CD4-positive, alpha-beta memory T cell (primary cell): ENCODE data around the gene DNAH10. TPM values are rescaled to one million over a fixed set of nuclear protein-coding genes. Genes with fewer than 3 reads are reported as not detected.
A peak's percentile ranks its signal among the peaks of the same experiment; 100 is the strongest.

Experiments
- CTCF ChIA-PET: fragments of 350-600 bp; sonication (Branson Sonifier 250); formaldehyde crosslinking; loops from one replicate; lab custom pipeline; 2021; ENCODE audit warnings: inconsistent platforms; ENCODE audit not compliant: partially characterized antibody; lab: Charles Lee
- POLR2A ChIA-PET: fragments of 350-600 bp; sonication (Branson Sonifier 250); formaldehyde crosslinking; loops from one replicate; lab custom pipeline; 2021; ENCODE audit not compliant: partially characterized antibody; lab: Charles Lee
- DNase-seq, 5 donors: peaks; one replicate each; pipeline versions ENCODE4 v3.0.0 to v3.0.0-alpha.2; 2020 to 2022; ENCODE audit warnings: mixed read lengths in 1 of 5
- H3K27ac ChIP-seq: one replicate; pipeline ENCODE4 v1.7.0; 2013; ENCODE audit warnings: low read depth, low read length
- H3K27me3 ChIP-seq: 2 replicates; pipeline ENCODE4 v1.7.0; 2013; ENCODE audit warnings: mild to moderate bottlenecking, low read length, moderate library complexity; ENCODE audit not compliant: insufficient read depth
- H3K36me3 ChIP-seq: 2 replicates; pipeline ENCODE4 v1.7.0; 2013; ENCODE audit warnings: mild to moderate bottlenecking, low read length, moderate library complexity; ENCODE audit not compliant: insufficient read depth
- H3K4me1 ChIP-seq: 2 replicates; pipeline ENCODE4 v1.7.0; 2013; ENCODE audit warnings: mild to moderate bottlenecking, low read length, moderate library complexity; ENCODE audit not compliant: insufficient read depth
- H3K4me3 ChIP-seq, 2 donors: one replicate each; pipeline ENCODE4 v1.7.0; 2013; ENCODE audit warnings: low read length in 2 of 2, mild to moderate bottlenecking in 1 of 2
- H3K9me3 ChIP-seq, 2 donors: one replicate each; pipeline ENCODE4 v1.7.0; 2013; ENCODE audit warnings: low read length in 2 of 2, control low read depth in 1 of 2; ENCODE audit not compliant: control insufficient read depth in 1 of 2
- H3K27ac Mint-ChIP-seq, 7 donors: one replicate each; pipeline ENCODE4 v1.8.0; 2020 to 2021; ENCODE audit warnings: mixed read lengths in 7 of 7, mild to moderate bottlenecking in 6 of 7, inconsistent platforms in 3 of 7, moderate library complexity in 3 of 7
- H3K27me3 Mint-ChIP-seq, 2 donors: one replicate each; pipeline ENCODE4 v1.8.0; 2020 to 2021; ENCODE audit warnings: mixed read lengths in 2 of 2
- H3K36me3 Mint-ChIP-seq, 2 donors: one replicate each; pipeline ENCODE4 v1.8.0; 2020 to 2021; ENCODE audit warnings: mixed read lengths in 2 of 2, inconsistent platforms in 1 of 2, mild to moderate bottlenecking in 1 of 2
- H3K4me1 Mint-ChIP-seq, 4 donors: one replicate each; pipeline ENCODE4 v1.8.0; 2020 to 2021; ENCODE audit warnings: mixed read lengths in 4 of 4, mild to moderate bottlenecking in 1 of 4
- H3K4me3 Mint-ChIP-seq, 8 donors: one replicate each; pipeline ENCODE4 v1.8.0; 2020 to 2021; ENCODE audit warnings: mixed read lengths in 8 of 8, mild to moderate bottlenecking in 7 of 8, moderate library complexity in 6 of 8, inconsistent platforms in 3 of 8
- H3K9me3 Mint-ChIP-seq, 8 donors: one replicate each; pipeline ENCODE4 v1.8.0; 2020 to 2021; ENCODE audit warnings: mixed read lengths in 8 of 8, mild to moderate bottlenecking in 5 of 8, inconsistent platforms in 3 of 8, moderate library complexity in 1 of 8
- intact Hi-C: fragments of 100-400 bp; cut with micrococcal nuclease; formaldehyde crosslinking; loops from one replicate; pipeline ENCODE4 v1.15.1; 2023
- polyA plus RNA-seq, 2 donors: library from polyadenylated mRNA; unstranded; fragments of 300-500 nt; fragmentation: Illumina TruSeq; gene quantifications; one replicate each; pipeline ENCODE4 v1.2.3, GENCODE V29; 2021
- total RNA-seq, 2 experiments: library from RNA; stranded (reverse); gene quantifications; one replicate each; pipeline ENCODE4 v1.2.3, GENCODE V29; 2021

Gene DNAH10
- total and polyA plus RNA-seq, 4 experiments from 2014 or later = 0.06 to 0.08 (median 0.06) TPM; not detected in 1

- ChIA-PET CTCF (no interaction called here), POLR2A (no interaction called here)
- H3K9me3 ChIP-seq = no peaks in the 10 kb centered on the region
- H3K36me3 ChIP-seq = peaks cover 32% of the 10 kb centered on the region
- Mint-ChIP-seq H3K27ac (peak overlapping the region in 3 of 7 donors; percentile 8 to 14 (median 13)), H3K4me3 (no peak overlapping the region), H3K4me1 (peaks cover 0 to 5% (median under 1%) of the 10 kb centered on the region in 4 donors), H3K27me3 (no peaks in the 10 kb centered on the region), H3K36me3 (peaks cover 59 to 72% of the 10 kb centered on the region in 2 donors), H3K9me3 (peaks cover 0 to 1% (median 0%) of the 10 kb centered on the region in 8 donors)
- no peaks in the 10 kb centered on the region for H3K27me3 ChIP-seq
- DNase-seq = no peak
- H3K27ac ChIP-seq = no peak overlapping the region
- no peaks in the 10 kb centered on the region for H3K4me1 ChIP-seq
- H3K4me3 ChIP-seq = no peak overlapping the region
- intact Hi-C loops = no loop called here
Measured at GRCh38 chr12:123747309-123747708, 14.8 kb upstream of the DNAH10 start.

DNA sequence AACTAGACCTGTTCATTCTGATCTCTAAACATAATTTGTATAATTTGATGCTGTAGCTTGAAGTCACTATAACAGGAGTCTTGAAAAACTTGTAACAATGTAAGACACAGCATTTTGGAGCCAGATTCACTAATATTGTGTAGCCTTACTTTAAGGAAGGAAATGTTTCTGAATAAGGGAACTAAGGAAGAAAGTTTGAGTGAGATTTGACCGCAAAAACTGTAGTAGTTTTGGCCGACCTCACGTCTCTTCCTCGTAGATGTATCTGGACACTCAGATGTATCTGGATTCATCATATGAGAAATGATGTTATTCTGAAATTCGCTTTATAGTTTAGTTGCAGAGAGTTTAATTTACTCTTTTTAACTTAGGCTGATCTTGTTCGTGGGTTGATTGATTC lies 13.9 kb upstream of the DNAH10 start:
- no peaks in the 10 kb centered on the region for H3K27me3 Mint-ChIP-seq
- H3K4me1 ChIP-seq = no peaks in the 10 kb centered on the region
- intact Hi-C loops = no loop called here
- POLR2A ChIA-PET = no interaction called here
- H3K4me3 ChIP-seq = no peak overlapping the region
- no peaks in the 10 kb centered on the region for H3K27me3 ChIP-seq
- H3K36me3 ChIP-seq = peaks cover 32% of the 10 kb centered on the region
- CTCF ChIA-PET = no interaction called here
- peaks cover 0 to 5% (median under 1%) of the 10 kb centered on the region in 4 donors for H3K4me1 Mint-ChIP-seq
- no peak overlapping the region for H3K4me3 Mint-ChIP-seq
- peak overlapping the region in 1 of 7 donors; percentile 36 for H3K27ac Mint-ChIP-seq
- H3K9me3 ChIP-seq = no peaks in the 10 kb centered on the region
- no peak for DNase-seq
- peaks cover 56 to 70% of the 10 kb centered on the region in 2 donors for H3K36me3 Mint-ChIP-seq
- no peak overlapping the region for H3K27ac ChIP-seq
- H3K9me3 Mint-ChIP-seq = peaks cover 0 to 1% (median 0%) of the 10 kb centered on the region in 8 donors

DNA sequence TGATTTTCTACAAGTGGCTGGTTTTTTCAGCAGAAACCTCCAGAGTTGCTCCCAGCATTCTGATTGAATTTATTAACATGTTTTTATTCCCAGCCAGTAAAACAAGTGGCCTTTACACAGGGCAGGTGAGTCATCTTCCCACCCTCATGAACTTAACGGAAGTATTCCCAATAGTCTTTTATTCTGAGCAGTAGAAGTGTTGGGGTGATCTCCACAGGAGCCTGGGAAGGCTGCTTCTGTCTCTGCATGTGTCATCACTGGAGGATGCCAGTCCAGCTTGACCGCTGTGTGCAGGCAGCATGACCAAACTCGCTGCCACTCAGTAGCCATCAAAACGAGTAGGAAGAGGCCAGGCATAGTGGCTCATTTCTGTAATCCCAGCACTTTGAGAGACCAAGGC lies 13.4 kb upstream of the DNAH10 start:
- ChIA-PET POLR2A (no interaction called here), CTCF (no interaction called here)
- no peak overlapping the region for H3K4me3 Mint-ChIP-seq
- Histone ChIP-seq H3K4me3 (no peak overlapping the region), H3K9me3 (no peaks in the 10 kb centered on the region), H3K27ac (no peak overlapping the region), H3K27me3 (no peaks in the 10 kb centered on the region), H3K4me1 (no peaks in the 10 kb centered on the region), H3K36me3 (peaks cover 36% of the 10 kb centered on the region)
- no peaks in the 10 kb centered on the region for H3K27me3 Mint-ChIP-seq
- intact Hi-C loops = no loop called here
- H3K9me3 Mint-ChIP-seq = peaks cover 0 to 1% (median 0%) of the 10 kb centered on the region in 8 donors
- peaks cover 0 to 5% (median under 1%) of the 10 kb centered on the region in 4 donors for H3K4me1 Mint-ChIP-seq
- H3K36me3 Mint-ChIP-seq = peaks cover 56 to 70% of the 10 kb centered on the region in 2 donors
- DNase-seq = no peak
- H3K27ac Mint-ChIP-seq = no peak overlapping the region

DNA sequence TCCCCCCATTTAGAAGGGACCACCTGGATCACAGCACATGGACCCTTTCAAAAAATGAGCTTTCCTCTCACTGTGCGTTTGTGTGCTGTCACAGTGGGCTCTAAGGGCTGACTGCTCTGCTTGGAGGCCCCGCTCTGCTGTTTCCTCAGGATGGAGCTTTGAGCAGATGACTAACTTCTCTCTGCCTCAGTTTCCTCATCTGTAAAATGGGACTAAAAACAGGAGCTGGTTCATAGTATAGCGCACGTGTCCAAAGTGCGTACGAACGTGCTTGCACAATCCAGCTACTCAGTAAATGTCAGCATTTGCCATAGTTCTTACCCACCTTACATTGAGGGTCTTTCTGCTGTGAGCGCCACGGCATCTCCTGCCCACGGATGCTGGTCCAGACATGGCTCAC lies 12.7 kb upstream of the DNAH10 start:
- Histone ChIP-seq H3K36me3 (peaks cover 36% of the 10 kb centered on the region), H3K27ac (no peak overlapping the region), H3K4me3 (no peak overlapping the region), H3K4me1 (no peaks in the 10 kb centered on the region), H3K9me3 (no peaks in the 10 kb centered on the region), H3K27me3 (no peaks in the 10 kb centered on the region)
- CTCF ChIA-PET = no interaction called here
- POLR2A ChIA-PET = interaction anchor here (0.6 kb wide), 1 partner anchor 1530 kb away, joined by 3 read pairs; no protein-coding TSS in a partner anchor
- peaks cover 55 to 70% of the 10 kb centered on the region in 2 donors for H3K36me3 Mint-ChIP-seq
- no peak overlapping the region for H3K4me3 Mint-ChIP-seq
- H3K27ac Mint-ChIP-seq = no peak overlapping the region
- no peaks in the 10 kb centered on the region for H3K27me3 Mint-ChIP-seq
- no peak for DNase-seq
- peaks cover 0 to 1% (median 0%) of the 10 kb centered on the region in 8 donors for H3K9me3 Mint-ChIP-seq
- peaks cover 0 to 5% (median under 1%) of the 10 kb centered on the region in 4 donors for H3K4me1 Mint-ChIP-seq
- intact Hi-C loops = no loop called here

- intact Hi-C loops = no loop called here
- ChIA-PET CTCF (no interaction called here), POLR2A (no interaction called here)
- H3K9me3 ChIP-seq = no peaks in the 10 kb centered on the region
- peaks cover 0 to under 1% (median 0%) of the 10 kb centered on the region in 8 donors for H3K9me3 Mint-ChIP-seq
- no peak overlapping the region for H3K27ac ChIP-seq
- no peak overlapping the region for H3K4me3 ChIP-seq
- H3K4me1 ChIP-seq = no peaks in the 10 kb centered on the region
- H3K36me3 ChIP-seq = peaks cover 34% of the 10 kb centered on the region
- H3K36me3 Mint-ChIP-seq = peaks cover 59 to 71% of the 10 kb centered on the region in 2 donors
- no peaks in the 10 kb centered on the region for H3K27me3 Mint-ChIP-seq
- no peak overlapping the region for H3K4me3 Mint-ChIP-seq
- H3K27ac Mint-ChIP-seq = no peak overlapping the region
- H3K4me1 Mint-ChIP-seq = peaks cover 0 to 5% (median under 1%) of the 10 kb centered on the region in 4 donors
- no peak for DNase-seq
- H3K27me3 ChIP-seq = no peaks in the 10 kb centered on the region
Measured at GRCh38 chr12:123750159-123750656, 11.9 kb upstream of the DNAH10 start.

DNA sequence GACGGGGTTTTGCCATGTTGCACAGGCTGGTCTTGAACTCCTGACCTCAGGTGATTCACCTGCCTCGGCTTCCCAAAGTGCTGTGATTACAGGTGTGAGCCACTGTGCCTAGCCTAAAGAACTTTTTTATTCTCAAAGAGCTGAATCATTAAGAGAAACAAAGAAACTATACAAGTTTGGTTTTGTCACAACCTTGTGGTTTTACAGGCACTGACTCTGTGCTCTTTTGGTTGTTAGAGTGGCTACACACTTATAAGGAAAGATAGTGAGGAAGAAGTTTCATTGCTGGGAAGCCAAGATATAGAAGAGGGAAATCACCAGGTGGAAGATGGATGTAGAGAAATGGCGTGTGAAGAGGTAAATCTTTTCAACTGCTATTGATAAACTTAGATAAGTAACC lies 10.1 kb upstream of the DNAH10 start:
- no peaks in the 10 kb centered on the region for H3K27me3 Mint-ChIP-seq

DNA sequence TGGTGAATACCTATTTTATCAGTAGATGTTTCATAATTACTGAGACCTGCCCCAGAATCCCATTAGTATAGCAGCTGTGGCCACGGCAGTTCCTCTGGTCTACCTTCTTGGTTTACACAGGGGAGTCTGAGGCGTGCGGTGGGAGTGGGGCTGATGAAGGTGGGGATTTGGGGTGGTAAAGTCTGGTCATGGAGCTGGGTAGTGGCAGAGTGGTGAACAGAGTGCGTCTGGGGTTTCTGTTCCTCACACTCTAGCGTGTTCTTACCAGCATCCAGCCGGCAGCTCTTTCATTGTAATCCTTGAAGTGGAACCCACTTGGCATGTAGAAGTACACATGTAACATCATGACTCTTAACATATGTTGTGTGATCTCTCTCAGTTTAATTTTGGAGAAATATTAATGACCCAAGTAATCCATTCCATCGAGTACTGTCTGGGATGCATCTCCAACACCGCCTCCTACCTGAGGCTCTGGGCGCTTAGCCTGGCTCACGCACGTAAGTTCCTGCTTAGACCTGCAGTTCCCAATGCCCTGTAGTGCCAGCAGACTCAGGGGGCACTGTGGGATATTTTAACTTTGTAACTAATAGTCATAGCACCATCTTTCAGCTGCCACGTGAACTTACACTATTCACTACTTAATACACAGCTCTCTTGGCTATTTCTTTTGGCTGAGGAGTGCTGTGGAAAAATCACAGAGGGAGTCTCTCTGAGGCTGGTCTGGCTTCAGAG lies 7.9 kb upstream of the DNAH10 start:
- H3K27me3 Mint-ChIP-seq = no peaks in the 10 kb centered on the region
- Histone ChIP-seq H3K27ac (no peak overlapping the region), H3K9me3 (no peaks in the 10 kb centered on the region), H3K4me1 (no peaks in the 10 kb centered on the region), H3K36me3 (peaks cover 38% of the 10 kb centered on the region), H3K4me3 (no peak overlapping the region), H3K27me3 (no peaks in the 10 kb centered on the region)
- intact Hi-C loops = no loop called here
- peak overlapping the region in 1 of 7 donors; percentile 10 for H3K27ac Mint-ChIP-seq
- CTCF ChIA-PET = no interaction called here
- H3K4me1 Mint-ChIP-seq = no peaks in the 10 kb centered on the region
- DNase-seq = no peak
- no peaks in the 10 kb centered on the region for H3K9me3 Mint-ChIP-seq
- POLR2A ChIA-PET = no interaction called here
- H3K4me3 Mint-ChIP-seq = no peak overlapping the region
- H3K36me3 Mint-ChIP-seq = peaks cover 43 to 58% of the 10 kb centered on the region in 2 donors

More for the DNA sequence above, 10.1 kb upstream of the DNAH10 start:
- intact Hi-C loops = no loop called here
- Histone ChIP-seq H3K4me1 (no peaks in the 10 kb centered on the region), H3K27ac (no peak overlapping the region), H3K4me3 (no peak overlapping the region), H3K36me3 (peaks cover 38% of the 10 kb centered on the region), H3K9me3 (no peaks in the 10 kb centered on the region), H3K27me3 (no peaks in the 10 kb centered on the region)
- no peak overlapping the region for H3K4me3 Mint-ChIP-seq
- H3K27ac Mint-ChIP-seq = no peak overlapping the region
- CTCF ChIA-PET = no interaction called here
- POLR2A ChIA-PET = no interaction called here
- no peak for DNase-seq
- H3K4me1 Mint-ChIP-seq = peaks cover 0 to 4% (median under 1%) of the 10 kb centered on the region in 4 donors
- peaks cover 51 to 67% of the 10 kb centered on the region in 2 donors for H3K36me3 Mint-ChIP-seq
- no peaks in the 10 kb centered on the region for H3K9me3 Mint-ChIP-seq
